IPS-18a (cell line): Measurements from ENCODE around the gene ANXA5.
"Not testable (repeated sequence)": the region's sequence is repeated elsewhere in the genome, so short reads cannot be mapped to it uniquely, and the experiment has no call there.

Source experiments
- H3K27ac ChIP-seq: one replicate; pipeline ENCODE4 v1.5.1; 2013; ENCODE audit warnings: low read length
- H3K27me3 ChIP-seq: one replicate; pipeline ENCODE4 v1.6.1; 2013; ENCODE audit warnings: mild to moderate bottlenecking, low read length; ENCODE audit not compliant: control insufficient read depth, insufficient read depth
- H3K36me3 ChIP-seq: one replicate; pipeline ENCODE4 v1.6.1; 2013; ENCODE audit warnings: low read depth, low read length; ENCODE audit not compliant: control insufficient read depth
- H3K4me1 ChIP-seq: one replicate; pipeline ENCODE4 v1.6.1; 2013; ENCODE audit warnings: low read depth, low read length; ENCODE audit not compliant: control insufficient read depth
- H3K4me3 ChIP-seq: one replicate; pipeline ENCODE4 v1.5.1; 2013; ENCODE audit warnings: low read length
- H3K9ac ChIP-seq: one replicate; pipeline ENCODE4 v1.6.1; 2013; ENCODE audit warnings: mild to moderate bottlenecking, low read length, moderate library complexity
- H3K9me3 ChIP-seq: one replicate; pipeline ENCODE4 v1.6.1; 2013; ENCODE audit warnings: low read depth, low read length; ENCODE audit not compliant: control insufficient read depth

Gene ANXA5

DNA sequence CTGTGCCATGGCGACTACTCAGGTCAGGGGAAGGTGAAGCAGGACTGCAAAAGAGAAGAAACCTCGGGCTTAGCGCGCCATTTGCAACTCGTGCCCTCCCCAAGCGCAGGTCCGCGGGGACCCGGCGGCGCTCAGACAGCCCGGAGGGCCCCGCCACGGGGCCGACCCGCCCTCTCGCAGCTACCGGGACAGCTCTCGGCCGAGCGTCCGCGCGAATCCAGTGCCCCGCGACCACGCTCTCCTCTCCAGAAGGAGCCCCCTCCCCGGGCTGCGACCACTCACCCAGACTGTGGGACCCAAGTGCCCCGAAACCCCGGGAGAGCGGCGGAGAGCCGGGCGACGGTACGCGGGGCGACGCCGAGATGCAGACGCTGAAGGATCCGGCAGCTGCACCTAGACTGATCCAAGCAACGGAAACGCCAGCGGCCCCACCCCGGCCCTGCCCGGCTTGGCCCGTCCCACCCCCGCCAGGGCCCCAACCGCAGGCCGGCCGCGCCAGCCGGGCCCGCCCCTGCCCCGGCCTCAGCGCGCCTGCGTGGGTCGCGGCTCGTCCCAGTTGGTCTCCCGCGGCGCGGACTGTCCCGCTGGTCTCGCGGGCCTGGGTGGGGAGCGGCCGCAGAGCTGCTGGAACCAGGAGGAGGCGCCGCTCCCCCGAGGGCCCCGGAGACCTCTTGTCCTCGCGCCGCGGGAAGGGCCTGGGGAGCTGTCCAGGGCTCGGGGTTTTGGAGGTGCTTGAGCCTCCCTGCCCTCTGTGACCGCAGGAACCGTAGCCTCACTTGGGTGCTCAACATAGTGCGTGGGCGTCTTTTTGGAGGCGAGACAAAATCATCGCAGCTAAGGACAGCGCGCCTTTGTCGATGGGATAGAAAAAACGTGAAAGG, at the start of gene ANXA5:
ANXA5 (minus strand) TSS at position 400 of the 881 bp plus-strand sequence; CDS start at position 9, 391 bp downstream.
- peak within 1 kb of the TSS; percentile 95 for H3K4me3 ChIP-seq
- peak within 1 kb of the TSS; percentile 84 for H3K9ac ChIP-seq
- no peaks in the 10 kb centered on the region for H3K27me3 ChIP-seq
- H3K36me3 ChIP-seq, result peaks cover 12% of the 10 kb centered on the region
- H3K4me1 ChIP-seq, result peaks cover 16% of the 10 kb centered on the region
- peak within 1 kb of the TSS; percentile 25 for H3K27ac ChIP-seq
- H3K9me3 ChIP-seq, result no peaks in the 10 kb centered on the region

- Histone ChIP-seq H3K4me1 (peaks cover 12% of the 10 kb centered on the region), H3K4me3 (no peak overlapping the region), H3K9ac (no peak overlapping the region), H3K27me3 (peaks cover 12% of the 10 kb centered on the region), H3K9me3 (no peaks in the 10 kb centered on the region), H3K27ac (no peak overlapping the region), H3K36me3 (no peaks in the 10 kb centered on the region)
These were observed 46.0 kb upstream of the ANXA5 start for GRCh38 chr4:121742794-121743193.

- Histone ChIP-seq H3K27ac (no peak overlapping the region), H3K4me1 (peaks cover 12% of the 10 kb centered on the region), H3K36me3 (no peaks in the 10 kb centered on the region), H3K9ac (no peak overlapping the region), H3K4me3 (no peak overlapping the region), H3K27me3 (peaks cover 2% of the 10 kb centered on the region), H3K9me3 (no peaks in the 10 kb centered on the region)
These were observed 45.0 kb upstream of the ANXA5 start for GRCh38 chr4:121741751-121742150.

- no peaks in the 10 kb centered on the region for H3K9me3 ChIP-seq
These were observed 44.1 kb upstream of the ANXA5 start for GRCh38 chr4:121740796-121741409.

DNA sequence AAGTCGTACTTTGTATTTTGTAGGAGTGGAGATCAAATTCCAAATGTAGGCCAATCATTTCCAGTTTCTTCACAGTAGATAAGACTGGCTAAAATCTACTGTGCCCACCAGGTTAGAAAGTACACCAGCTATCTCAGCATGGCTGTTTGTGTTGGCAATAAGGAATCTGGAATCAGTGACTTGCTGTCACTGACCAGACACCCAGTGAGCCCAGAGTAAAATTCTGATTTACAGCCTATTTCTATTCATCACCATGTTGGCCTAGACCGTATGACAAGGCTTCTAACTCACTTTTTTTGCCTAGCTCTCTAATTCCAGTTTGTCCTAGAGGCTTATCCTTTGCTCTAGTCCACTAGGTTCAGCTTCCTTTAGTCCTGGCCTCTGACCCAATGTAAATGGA, 42.8 kb upstream of the ANXA5 start:
- Histone ChIP-seq H3K9ac (no peak overlapping the region), H3K36me3 (no peaks in the 10 kb centered on the region), H3K27ac (no peak overlapping the region), H3K4me1 (peaks cover 12% of the 10 kb centered on the region), H3K4me3 (no peak overlapping the region), H3K27me3 (no peaks in the 10 kb centered on the region), H3K9me3 (no peaks in the 10 kb centered on the region)

More at GRCh38 chr4:121740796-121741409, 44.1 kb upstream of the ANXA5 start:
- no peak overlapping the region for H3K9ac ChIP-seq
- peaks cover 12% of the 10 kb centered on the region for H3K4me1 ChIP-seq
- no peaks in the 10 kb centered on the region for H3K27me3 ChIP-seq
- no peak overlapping the region for H3K27ac ChIP-seq
- no peak overlapping the region for H3K4me3 ChIP-seq
- H3K36me3 ChIP-seq, result no peaks in the 10 kb centered on the region

- H3K36me3 ChIP-seq, result no peaks in the 10 kb centered on the region
- no peak overlapping the region for H3K9ac ChIP-seq
- no peaks in the 10 kb centered on the region for H3K27me3 ChIP-seq
- peaks cover 12% of the 10 kb centered on the region for H3K4me1 ChIP-seq
- H3K4me3 ChIP-seq, result no peak overlapping the region
- H3K27ac ChIP-seq, result no peak overlapping the region
- no peaks in the 10 kb centered on the region for H3K9me3 ChIP-seq
These were observed 42.2 kb upstream of the ANXA5 start for GRCh38 chr4:121738780-121739535.

DNA sequence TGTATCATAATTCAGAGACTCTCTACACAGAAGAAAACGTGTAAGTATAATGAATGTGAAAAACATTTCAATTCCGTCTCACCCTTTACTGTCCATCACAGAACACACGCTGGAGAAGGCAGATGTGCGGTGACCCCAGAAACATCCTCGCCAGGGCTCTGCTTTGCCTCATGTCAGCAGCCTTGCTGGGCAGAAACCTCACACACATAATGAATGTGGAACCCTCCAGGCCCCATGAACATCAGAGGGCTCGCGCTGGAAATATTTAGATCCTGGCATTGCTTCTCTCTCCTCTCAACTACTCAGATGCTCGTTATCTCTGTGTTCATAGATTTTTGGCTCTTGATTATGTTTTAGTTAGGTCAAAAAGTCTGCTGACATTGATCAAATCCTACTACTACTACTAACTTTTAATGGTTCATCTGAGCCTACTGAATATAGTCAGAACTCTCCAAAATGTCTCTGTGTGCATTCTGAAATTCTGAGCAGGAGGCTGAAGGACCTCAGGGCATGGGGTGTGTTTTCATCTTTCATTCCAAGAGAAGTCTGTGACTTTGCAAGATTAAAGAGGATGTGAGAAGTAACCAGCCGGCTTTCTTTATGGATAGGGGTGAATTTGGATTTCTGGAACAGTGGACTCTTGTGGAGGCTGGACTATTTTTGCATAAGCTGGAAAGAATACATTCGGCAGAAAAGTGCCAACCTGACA, 41.2 kb upstream of the ANXA5 start:
- no peaks in the 10 kb centered on the region for H3K9me3 ChIP-seq
- H3K9ac ChIP-seq, result no peak overlapping the region
- no peaks in the 10 kb centered on the region for H3K27me3 ChIP-seq
- H3K4me1 ChIP-seq, result peaks cover 12% of the 10 kb centered on the region
- no peaks in the 10 kb centered on the region for H3K36me3 ChIP-seq
- H3K4me3 ChIP-seq, result no peak overlapping the region
- H3K27ac ChIP-seq, result no peak overlapping the region

GRCh38 chr4:121736735-121737351, 40.1 kb upstream of the ANXA5 start:
- no peaks in the 10 kb centered on the region for H3K27me3 ChIP-seq
- H3K27ac ChIP-seq, result no peak overlapping the region
- H3K9ac ChIP-seq, result no peak overlapping the region
- H3K4me1 ChIP-seq, result peaks cover 7% of the 10 kb centered on the region
- H3K9me3 ChIP-seq, result no peaks in the 10 kb centered on the region
- H3K36me3 ChIP-seq, result no peaks in the 10 kb centered on the region
- H3K4me3 ChIP-seq, result no peak overlapping the region

DNA sequence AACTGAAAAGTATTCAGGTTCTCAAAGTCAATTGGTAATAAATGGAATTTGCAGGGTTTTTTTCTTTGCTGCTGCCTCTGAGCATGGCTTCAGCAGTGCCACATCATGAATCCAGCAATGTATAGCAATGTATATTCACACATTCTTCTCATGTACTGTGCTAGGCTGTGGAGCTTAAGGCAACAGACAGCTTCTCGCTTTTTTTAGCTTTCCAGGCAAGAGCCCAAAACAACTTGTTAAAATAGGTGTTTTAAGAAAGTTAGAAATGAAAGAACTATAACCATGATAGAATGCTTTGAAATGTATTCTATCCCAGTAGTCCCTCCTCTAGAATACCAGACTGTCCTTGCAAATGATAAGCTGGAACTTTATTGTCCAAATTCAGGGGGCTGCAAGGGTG, 37.8 kb upstream of the ANXA5 start:
- no peaks in the 10 kb centered on the region for H3K4me1 ChIP-seq
- no peak overlapping the region for H3K9ac ChIP-seq
- H3K27ac ChIP-seq, result no peak overlapping the region
- no peaks in the 10 kb centered on the region for H3K9me3 ChIP-seq
- H3K27me3 ChIP-seq, result no peaks in the 10 kb centered on the region
- no peaks in the 10 kb centered on the region for H3K36me3 ChIP-seq
- no peak overlapping the region for H3K4me3 ChIP-seq

- H3K9ac ChIP-seq, result no peak overlapping the region
- no peaks in the 10 kb centered on the region for H3K27me3 ChIP-seq
- no peaks in the 10 kb centered on the region for H3K4me1 ChIP-seq
- no peaks in the 10 kb centered on the region for H3K9me3 ChIP-seq
- no peaks in the 10 kb centered on the region for H3K36me3 ChIP-seq
- no peak overlapping the region for H3K27ac ChIP-seq
- H3K4me3 ChIP-seq, result no peak overlapping the region
These were observed 37.2 kb upstream of the ANXA5 start for GRCh38 chr4:121733942-121734341.

GRCh38 chr4:121729753-121730152, 33.0 kb upstream of the ANXA5 start:
- not testable (repeated sequence) for H3K9ac ChIP-seq, H3K9me3 ChIP-seq, H3K4me1 ChIP-seq, H3K36me3 ChIP-seq, H3K27me3 ChIP-seq, H3K4me3 ChIP-seq, H3K27ac ChIP-seq
